Uterus (tissue), 2 donors: Measurements from ENCODE around the gene DDX23.

Experiments
- POLR2A ChIP-seq, 2 donors: fragments of 450-650 bp; IDR thresholded peaks; one replicate each; pipeline ENCODE4 v1.6.1; 2016; ENCODE audit warnings: antibody characterized with exemption in 2 of 2, mild to moderate bottlenecking in 1 of 2, moderate library complexity in 1 of 2
- TF ChIP-seq, protein P1 (sequence below), 4 experiments: fragments of 200-600 bp in 2 of 4; fragments of 450-650 bp in 2 of 4; sonication (generic) in 2 of 4; IDR thresholded peaks; one replicate each; pipeline ENCODE4 v1.5.1; 2016 to 2019; ENCODE audit warnings: antibody characterized with exemption in 4 of 4, mild to moderate bottlenecking in 2 of 4, moderate library complexity in 1 of 4

- TF ChIP-seq, protein P1, sequence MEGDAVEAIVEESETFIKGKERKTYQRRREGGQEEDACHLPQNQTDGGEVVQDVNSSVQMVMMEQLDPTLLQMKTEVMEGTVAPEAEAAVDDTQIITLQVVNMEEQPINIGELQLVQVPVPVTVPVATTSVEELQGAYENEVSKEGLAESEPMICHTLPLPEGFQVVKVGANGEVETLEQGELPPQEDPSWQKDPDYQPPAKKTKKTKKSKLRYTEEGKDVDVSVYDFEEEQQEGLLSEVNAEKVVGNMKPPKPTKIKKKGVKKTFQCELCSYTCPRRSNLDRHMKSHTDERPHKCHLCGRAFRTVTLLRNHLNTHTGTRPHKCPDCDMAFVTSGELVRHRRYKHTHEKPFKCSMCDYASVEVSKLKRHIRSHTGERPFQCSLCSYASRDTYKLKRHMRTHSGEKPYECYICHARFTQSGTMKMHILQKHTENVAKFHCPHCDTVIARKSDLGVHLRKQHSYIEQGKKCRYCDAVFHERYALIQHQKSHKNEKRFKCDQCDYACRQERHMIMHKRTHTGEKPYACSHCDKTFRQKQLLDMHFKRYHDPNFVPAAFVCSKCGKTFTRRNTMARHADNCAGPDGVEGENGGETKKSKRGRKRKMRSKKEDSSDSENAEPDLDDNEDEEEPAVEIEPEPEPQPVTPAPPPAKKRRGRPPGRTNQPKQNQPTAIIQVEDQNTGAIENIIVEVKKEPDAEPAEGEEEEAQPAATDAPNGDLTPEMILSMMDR (IDR thresholded peaks at IDR 0.05), result no peak
- no peak for TF ChIP-seq POLR2A (IDR thresholded peaks at IDR 0.05)
These were observed 27.9 kb downstream of the DDX23 start for GRCh38 chr12:48824112-48824511.
